ENCODE results near the gene TTLL10. TPM values are rescaled to one million over a fixed set of nuclear protein-coding genes. Genes with fewer than 3 reads are reported as not detected.

TTLL10 gene
- polyA plus RNA-seq, 1 experiment, result not detected

DNA sequence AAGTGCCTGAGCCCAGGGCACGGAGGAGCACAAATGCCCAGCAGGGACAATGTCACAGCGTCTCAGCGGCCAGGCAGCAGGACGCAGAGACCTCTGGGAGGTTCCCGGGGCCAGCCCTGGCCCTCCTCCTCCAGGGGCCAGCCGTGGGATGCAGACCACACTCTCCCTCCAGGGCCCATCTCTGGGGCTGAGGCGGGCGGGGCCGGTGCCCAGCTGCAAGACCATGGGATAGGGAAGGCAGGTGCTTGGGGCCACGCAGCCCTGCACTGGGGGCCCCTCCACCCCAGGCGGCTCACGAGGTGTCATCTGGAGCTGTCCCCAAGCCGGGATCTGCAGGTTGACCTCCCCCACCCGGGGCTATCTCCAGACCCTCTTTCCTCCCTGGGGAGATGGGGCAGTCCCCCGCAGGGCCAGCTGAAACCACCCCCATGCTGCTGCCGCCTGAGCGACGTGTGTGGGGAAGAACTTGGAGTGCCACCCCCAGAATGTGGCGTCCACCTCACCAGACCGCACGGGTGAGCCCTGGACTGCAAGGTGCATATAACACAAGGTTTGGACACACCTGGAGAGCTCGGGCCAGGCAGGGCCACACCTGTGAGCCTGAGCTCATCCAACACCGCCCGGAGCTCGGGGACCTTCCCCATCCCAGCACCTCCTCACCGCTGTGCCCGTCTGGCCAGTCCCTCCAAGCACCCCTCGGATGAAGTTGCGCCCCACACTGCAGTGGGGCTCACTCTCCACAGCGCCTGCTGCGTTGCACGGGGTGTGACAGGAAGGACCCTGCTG, 4.1 kb upstream of the TTLL10 start:
- H3K27me3 ChIP-seq (ENCODE audit: control insufficient read depth, insufficient read depth, low read length), result peaks cover 56% of the 10 kb centered on the region
- POLR2A ChIA-PET, result no interaction called here
- CTCF ChIA-PET, result interaction anchor here (1.3 kb wide), 1 partner anchor 61 kb away, joined by 5 read pairs; no protein-coding TSS in a partner anchor
- TF ChIP-seq, protein P1, sequence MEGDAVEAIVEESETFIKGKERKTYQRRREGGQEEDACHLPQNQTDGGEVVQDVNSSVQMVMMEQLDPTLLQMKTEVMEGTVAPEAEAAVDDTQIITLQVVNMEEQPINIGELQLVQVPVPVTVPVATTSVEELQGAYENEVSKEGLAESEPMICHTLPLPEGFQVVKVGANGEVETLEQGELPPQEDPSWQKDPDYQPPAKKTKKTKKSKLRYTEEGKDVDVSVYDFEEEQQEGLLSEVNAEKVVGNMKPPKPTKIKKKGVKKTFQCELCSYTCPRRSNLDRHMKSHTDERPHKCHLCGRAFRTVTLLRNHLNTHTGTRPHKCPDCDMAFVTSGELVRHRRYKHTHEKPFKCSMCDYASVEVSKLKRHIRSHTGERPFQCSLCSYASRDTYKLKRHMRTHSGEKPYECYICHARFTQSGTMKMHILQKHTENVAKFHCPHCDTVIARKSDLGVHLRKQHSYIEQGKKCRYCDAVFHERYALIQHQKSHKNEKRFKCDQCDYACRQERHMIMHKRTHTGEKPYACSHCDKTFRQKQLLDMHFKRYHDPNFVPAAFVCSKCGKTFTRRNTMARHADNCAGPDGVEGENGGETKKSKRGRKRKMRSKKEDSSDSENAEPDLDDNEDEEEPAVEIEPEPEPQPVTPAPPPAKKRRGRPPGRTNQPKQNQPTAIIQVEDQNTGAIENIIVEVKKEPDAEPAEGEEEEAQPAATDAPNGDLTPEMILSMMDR (IDR thresholded peaks at IDR 0.05; ENCODE audit: low read depth, low read length), result no peak
- no peak for DNase-seq (ENCODE audit: low read depth, low spot score)
- H3K9me3 ChIP-seq (ENCODE audit: control insufficient read depth, insufficient read depth, low read length), result peaks cover 5% of the 10 kb centered on the region; the same call in 1 of the 2 replicates
- H3K27ac ChIP-seq (ENCODE audit: low read depth, low read length), result no peak overlapping the region
- H3K4me3 ChIP-seq (ENCODE audit: low read depth, low read length), result no peak overlapping the region

- Histone ChIP-seq H3K4me3 (ENCODE audit: low read depth, low read length) (no peak overlapping the region), H3K27ac (ENCODE audit: low read depth, low read length) (no peak overlapping the region), H3K9me3 (ENCODE audit: control insufficient read depth, insufficient read depth, low read length) (peaks cover 6% of the 10 kb centered on the region), H3K27me3 (ENCODE audit: control insufficient read depth, insufficient read depth, low read length) (peaks cover 62% of the 10 kb centered on the region)
- no peak for DNase-seq (ENCODE audit: low read depth, low spot score)
- ChIA-PET CTCF (interaction anchor here (1.3 kb wide), 1 partner anchor 60 kb away, joined by 5 read pairs; no protein-coding TSS in a partner anchor), POLR2A (no interaction called here)
- TF ChIP-seq, protein P1 (IDR thresholded peaks at IDR 0.05; ENCODE audit: low read depth, low read length), result no peak
These were observed 3.2 kb upstream of the TTLL10 start for GRCh38 chr1:1170215-1171091.

DNA sequence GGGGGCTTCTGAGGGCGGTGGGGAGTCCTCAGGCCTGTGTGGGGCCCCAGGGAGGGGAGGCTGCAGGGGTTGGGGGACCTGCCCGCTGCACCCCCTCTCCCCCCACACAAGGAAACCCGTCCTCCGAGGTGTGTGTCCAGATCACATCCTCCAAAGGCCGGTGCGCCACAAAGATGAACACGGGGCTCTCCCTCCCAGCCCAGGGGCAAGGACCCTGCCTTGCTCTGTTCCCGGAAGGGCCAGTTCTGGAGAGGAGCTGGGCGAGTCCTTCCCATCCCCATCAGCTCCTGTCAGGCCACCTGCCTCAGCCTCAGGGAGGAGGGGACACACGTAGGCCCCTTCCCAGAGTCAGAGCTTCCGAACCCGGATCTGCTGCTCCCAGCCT, 2.5 kb upstream of the TTLL10 start:
- CTCF ChIA-PET, result no interaction called here
- Histone ChIP-seq H3K9me3 (ENCODE audit: control insufficient read depth, insufficient read depth, low read length) (peaks cover 12% of the 10 kb centered on the region), H3K27me3 (ENCODE audit: control insufficient read depth, insufficient read depth, low read length) (peaks cover 64% of the 10 kb centered on the region), H3K27ac (ENCODE audit: low read depth, low read length) (no peak overlapping the region), H3K4me3 (ENCODE audit: low read depth, low read length) (no peak overlapping the region)
- POLR2A ChIA-PET, result no interaction called here
- TF ChIP-seq, protein P1 (IDR thresholded peaks at IDR 0.05; ENCODE audit: low read depth, low read length), result no peak
- no peak for DNase-seq (ENCODE audit: low read depth, low spot score)

DNA sequence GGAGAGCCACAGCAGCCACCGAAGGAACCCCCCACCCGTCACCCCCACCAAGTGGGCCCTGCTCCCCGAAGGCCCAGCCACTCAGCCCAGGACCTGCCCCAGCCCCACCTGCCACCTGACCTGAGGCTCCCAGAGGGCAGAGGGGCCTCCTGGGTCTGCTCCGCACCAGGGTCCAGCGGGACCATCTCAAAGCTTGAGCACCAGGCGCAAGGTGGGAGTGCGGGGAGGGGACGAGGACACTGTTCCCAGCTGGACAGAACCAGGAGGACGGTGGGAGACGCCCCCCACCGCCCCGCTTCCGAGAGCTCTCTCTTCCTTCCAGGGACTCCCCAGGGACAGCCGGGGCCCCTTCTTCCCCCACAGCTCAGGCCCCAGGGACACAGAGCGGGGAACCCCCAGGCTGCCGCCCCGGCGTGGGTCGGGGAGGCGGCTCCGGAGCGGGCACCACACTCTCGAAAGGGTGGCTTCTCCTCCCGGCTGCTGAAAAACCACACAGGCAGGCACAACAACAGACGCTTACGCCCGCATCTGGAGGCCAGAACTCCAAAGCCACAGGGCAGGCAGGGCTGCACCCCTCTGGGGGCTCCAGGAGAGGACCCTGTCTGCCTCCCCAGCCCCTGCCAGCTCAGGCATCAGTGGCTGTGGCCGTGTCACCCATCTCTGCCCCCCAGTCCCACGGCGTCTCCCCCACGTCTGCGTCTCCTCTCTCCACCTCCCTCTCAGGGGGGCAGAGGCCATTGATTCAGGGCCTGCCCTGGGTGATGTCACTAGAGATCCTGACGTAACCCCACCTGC, 1.9 kb upstream of the TTLL10 start:
- POLR2A ChIA-PET, result no interaction called here

More for the DNA sequence above, 1.9 kb upstream of the TTLL10 start:
- H3K9me3 ChIP-seq (ENCODE audit: control insufficient read depth, insufficient read depth, low read length), result peaks cover 16% of the 10 kb centered on the region
- peaks cover 69% of the 10 kb centered on the region for H3K27me3 ChIP-seq (ENCODE audit: control insufficient read depth, insufficient read depth, low read length)
- TF ChIP-seq, protein P1 (IDR thresholded peaks at IDR 0.05; ENCODE audit: low read depth, low read length), result no peak
- DNase-seq (ENCODE audit: low read depth, low spot score), result no peak
- H3K27ac ChIP-seq (ENCODE audit: low read depth, low read length), result no peak overlapping the region
- CTCF ChIA-PET, result no interaction called here
- H3K4me3 ChIP-seq (ENCODE audit: low read depth, low read length), result no peak overlapping the region
